GM18951 (cell line): ENCODE results near the gene CD1E.
"Not testable (repeated sequence)": the region's sequence is repeated elsewhere in the genome, so short reads cannot be mapped to it uniquely, and the experiment has no call there.

Source experiments
- POLR2A ChIP-seq: IDR thresholded peaks from 4 replicates; pipeline ENCODE4 v1.6.1; 2011; ENCODE audit warnings: mild to moderate bottlenecking; ENCODE audit not compliant: insufficient read length, insufficient read depth; ENCODE audit errors: extremely low read depth
- in situ Hi-C: fragments of 300-500 bp; cut with MboI; formaldehyde crosslinking; loops from one replicate; pipeline ENCODE4 v1.12.0; 2022; ENCODE audit warnings: low sequenced_read_pairs, mixed read lengths, inconsistent platforms; ENCODE audit not compliant: unreplicated experiment

Gene CD1E

GRCh38 chr1:158334526-158335212, 19.0 kb upstream of the CD1E start:
- in situ Hi-C loops, result no loop called here
- TF ChIP-seq POLR2A, result no peak

- in situ Hi-C loops, result no loop called here
- TF ChIP-seq POLR2A, result no peak
These were observed 18.5 kb upstream of the CD1E start for GRCh38 chr1:158335213-158335532.

GRCh38 chr1:158336413-158336812, 17.3 kb upstream of the CD1E start:
- in situ Hi-C loops, result not testable (repeated sequence)

GRCh38 chr1:158348946-158349345, 4.7 kb upstream of the CD1E start:
- in situ Hi-C loops, result not testable (repeated sequence)

- in situ Hi-C loops, result no loop called here
- no peak for TF ChIP-seq POLR2A
These were observed 561 bp downstream of the CD1E start for GRCh38 chr1:158354255-158354654.

GRCh38 chr1:158355773-158356285, 2.1 kb downstream of the CD1E start:
- no peak for TF ChIP-seq POLR2A
- in situ Hi-C loops, result no loop called here

- TF ChIP-seq POLR2A, result no peak
- in situ Hi-C loops, result no loop called here
These were observed 2.9 kb downstream of the CD1E start for GRCh38 chr1:158356616-158357015.

- in situ Hi-C loops, result no loop called here
These were observed 3.7 kb downstream of the CD1E start for GRCh38 chr1:158357441-158357840.

GRCh38 chr1:158362482-158362881, 8.8 kb downstream of the CD1E start:
- no peak for TF ChIP-seq POLR2A
- in situ Hi-C loops, result no loop called here

More at GRCh38 chr1:158357441-158357840, 3.7 kb downstream of the CD1E start:
- no peak for TF ChIP-seq POLR2A

GRCh38 chr1:158362941-158363340, 9.2 kb downstream of the CD1E start:
- TF ChIP-seq POLR2A, result no peak
- in situ Hi-C loops, result no loop called here

GRCh38 chr1:158366783-158367182, 13.1 kb downstream of the CD1E start:
- no peak for TF ChIP-seq POLR2A
- in situ Hi-C loops, result no loop called here

GRCh38 chr1:158371188-158371953, 17.7 kb downstream of the CD1E start:
- in situ Hi-C loops, result no loop called here
- TF ChIP-seq POLR2A, result no peak

GRCh38 chr1:158374101-158374500, 20.4 kb downstream of the CD1E start:
- in situ Hi-C loops, result not testable (repeated sequence)

- TF ChIP-seq POLR2A, result no peak
- in situ Hi-C loops, result no loop called here
These were observed 21.2 kb downstream of the CD1E start for GRCh38 chr1:158374860-158375259.
